OCI-LY7 (cell line): ENCODE measurements around the gene WNT9B. TPM values are rescaled to one million over a fixed set of nuclear protein-coding genes. Genes with fewer than 3 reads are reported as not detected.

Experiments used
- BruUV-seq: library from RNA; stranded (reverse); fragments of 400-500 nt; replicated peaks from 2 replicates; lab custom pipeline; 2021; lab: Mats Ljungman, UMichigan
- CTCF ChIA-PET: fragments of 300-600 bp; sonication (Branson Sonifier 250); formaldehyde crosslinking; loops from one replicate; lab custom pipeline; 2022; ENCODE audit warnings: antibody characterized with exemption; ENCODE audit not compliant: unreplicated experiment; lab: Charles Lee
- POLR2A ChIA-PET: fragments of 300-600 bp; sonication (Branson Sonifier 250); formaldehyde crosslinking; loops from one replicate; lab custom pipeline; 2022; ENCODE audit warnings: antibody characterized with exemption; lab: Charles Lee
- DNase-seq: peaks from one replicate; pipeline ENCODE4 v3.0.0-alpha.2; 2015; ENCODE audit warnings: low spot score
- H2AFZ ChIP-seq: fragments of 200-600 bp; sonication (generic), shearing (Covaris generic); 2 replicates; pipeline ENCODE4 v1.6.1; 2014; ENCODE audit warnings: mild to moderate bottlenecking, antibody characterized with exemption, low read length, moderate library complexity
- H3K27ac ChIP-seq: fragments of 200-600 bp; sonication (generic); 2 replicates; pipeline ENCODE4 v1.5.1; 2014; ENCODE audit warnings: mixed run types, low read depth, mild to moderate bottlenecking, moderate library complexity, low read length, inconsistent platforms; ENCODE audit not compliant: poor library complexity, severe bottlenecking
- H3K36me3 ChIP-seq: fragments of 200-600 bp; sonication (generic); 2 replicates; pipeline ENCODE4 v1.6.1; 2014; ENCODE audit warnings: mild to moderate bottlenecking, antibody characterized with exemption, low read length, moderate library complexity, mixed read lengths; ENCODE audit not compliant: insufficient read depth
- H3K4me1 ChIP-seq: fragments of 200-600 bp; sonication (generic); 2 replicates; pipeline ENCODE4 v1.5.1; 2014; ENCODE audit warnings: mild to moderate bottlenecking, low read length; ENCODE audit not compliant: insufficient read depth, poor library complexity, severe bottlenecking
- H3K4me2 ChIP-seq: fragments of 200-600 bp; sonication (generic); 2 replicates; pipeline ENCODE4 v1.6.1; 2014; ENCODE audit warnings: mild to moderate bottlenecking, low read length
- H3K4me3 ChIP-seq: fragments of 200-600 bp; sonication (generic); 2 replicates; pipeline ENCODE4 v1.5.1; 2014; ENCODE audit warnings: mild to moderate bottlenecking, low read depth, low read length; ENCODE audit not compliant: poor library complexity, severe bottlenecking
- H3K79me2 ChIP-seq: fragments of 200-600 bp; sonication (generic); 2 replicates; pipeline ENCODE4 v1.6.1; 2016; ENCODE audit warnings: low read depth, mild to moderate bottlenecking, low read length, moderate library complexity, mixed read lengths; ENCODE audit not compliant: insufficient read depth
- H3K9me2 ChIP-seq: fragments of 200-600 bp; sonication (generic); 2 replicates; pipeline ENCODE4 v1.6.1; 2016; ENCODE audit warnings: mild to moderate bottlenecking, low read length, mixed read lengths; ENCODE audit not compliant: insufficient read depth
- H3K9me3 ChIP-seq: fragments of 200-600 bp; sonication (generic); 2 replicates; pipeline ENCODE4 v1.6.1; 2014; ENCODE audit warnings: mild to moderate bottlenecking, mixed run types, low read length, mixed read lengths
- H4K20me1 ChIP-seq: fragments of 200-600 bp; sonication (generic); 2 replicates; pipeline ENCODE4 v1.6.1; 2014; ENCODE audit warnings: mild to moderate bottlenecking, antibody characterized with exemption, low read length, moderate library complexity, mixed read lengths; ENCODE audit not compliant: insufficient read depth
- CTCF ChIP-seq: fragments of 200-600 bp; sonication (generic); conservative IDR thresholded peaks from 2 replicates; pipeline ENCODE4 v1.5.1; 2014; ENCODE audit warnings: mild to moderate bottlenecking, antibody characterized with exemption, low read length, moderate library complexity, mixed read lengths
- EZH2phosphoT487 ChIP-seq: fragments of 200-600 bp; sonication (generic); IDR thresholded peaks from 2 replicates; pipeline ENCODE4 v1.6.1; 2018; ENCODE audit warnings: low read depth, borderline replicate concordance, mild to moderate bottlenecking, mixed run types, antibody characterized with exemption, low read length, moderate library complexity, mixed read lengths
- intact Hi-C: fragments of 100-400 bp; cut with micrococcal nuclease; formaldehyde crosslinking; loops from one replicate; pipeline ENCODE4 v1.10.0; 2022; ENCODE audit not compliant: unreplicated experiment
- total RNA-seq, 2 experiments: library from RNA; depleted of rRNA in 1 of 2; stranded (reverse); fragments of >200 nt in 1 of 2; shearing (Covaris generic) in 1 of 2; gene quantifications; 2 replicates each; pipeline ENCODE4 v1.2.3, GENCODE V29; 2014 to 2022

The WNT9B gene
- total RNA-seq, 2 experiments from 2014 or later, result not detected

- no peaks in the 10 kb centered on the region for H4K20me1 ChIP-seq
- DNase-seq, result no peak
- no peak overlapping the region for H3K27ac ChIP-seq
- H3K79me2 ChIP-seq, result no peaks in the 10 kb centered on the region
- H2AFZ ChIP-seq, result no peak overlapping the region
- CTCF ChIA-PET, result no interaction called here
- H3K4me3 ChIP-seq, result no peak overlapping the region
- no peak overlapping the region for H3K4me2 ChIP-seq
- no peaks in the 10 kb centered on the region for H3K9me3 ChIP-seq
- TF ChIP-seq CTCF, result no peak
- no peak for TF ChIP-seq EZH2phosphoT487
- H3K4me1 ChIP-seq, result no peaks in the 10 kb centered on the region
- H3K36me3 ChIP-seq, result no peaks in the 10 kb centered on the region
- intact Hi-C loops, result no loop called here
- BruUV-seq, result no TSS peak
- POLR2A ChIA-PET, result no interaction called here
- H3K9me2 ChIP-seq, result no peaks in the 10 kb centered on the region
Observed at GRCh38 chr17:46889992-46890564, 38.7 kb downstream of the WNT9B start.

GRCh38 chr17:46890638-46891037 lies 39.3 kb downstream of the WNT9B start:
- Histone ChIP-seq H2AFZ (no peak overlapping the region), H4K20me1 (no peaks in the 10 kb centered on the region), H3K79me2 (no peaks in the 10 kb centered on the region), H3K4me2 (no peak overlapping the region), H3K4me3 (no peak overlapping the region), H3K9me2 (no peaks in the 10 kb centered on the region), H3K36me3 (no peaks in the 10 kb centered on the region), H3K4me1 (no peaks in the 10 kb centered on the region), H3K9me3 (no peaks in the 10 kb centered on the region), H3K27ac (no peak overlapping the region)
- no TSS peak for BruUV-seq
- ChIA-PET POLR2A (no interaction called here), CTCF (no interaction called here)
- intact Hi-C loops, result no loop called here
- TF ChIP-seq EZH2phosphoT487 (no peak), CTCF (no peak)
- no peak for DNase-seq

GRCh38 chr17:46892192-46892703 lies 40.9 kb downstream of the WNT9B start:
- no peaks in the 10 kb centered on the region for H3K9me2 ChIP-seq
- H3K27ac ChIP-seq, result no peak overlapping the region
- ChIA-PET POLR2A (no interaction called here), CTCF (no interaction called here)
- H3K79me2 ChIP-seq, result no peaks in the 10 kb centered on the region
- H3K9me3 ChIP-seq, result no peaks in the 10 kb centered on the region
- BruUV-seq, result no TSS peak
- no peak overlapping the region for H2AFZ ChIP-seq
- H3K4me3 ChIP-seq, result no peak overlapping the region
- no peak overlapping the region for H3K4me2 ChIP-seq
- intact Hi-C loops, result no loop called here
- no peak for DNase-seq
- no peaks in the 10 kb centered on the region for H3K4me1 ChIP-seq
- H3K36me3 ChIP-seq, result no peaks in the 10 kb centered on the region
- no peaks in the 10 kb centered on the region for H4K20me1 ChIP-seq
- TF ChIP-seq CTCF (no peak), EZH2phosphoT487 (no peak)
